Uterus (tissue), 2 donors: ENCODE measurements around the gene UST.

ENCODE experiments used
- CTCF ChIP-seq, 4 experiments: fragments of 200-600 bp in 2 of 4; fragments of 450-650 bp in 2 of 4; sonication (generic) in 2 of 4; IDR thresholded peaks; one replicate each; pipeline ENCODE4 v1.5.1; 2016 to 2019; ENCODE audit warnings: antibody characterized with exemption in 4 of 4, mild to moderate bottlenecking in 2 of 4, moderate library complexity in 1 of 4
- POLR2A ChIP-seq, 2 donors: fragments of 450-650 bp; IDR thresholded peaks; one replicate each; pipeline ENCODE4 v1.6.1; 2016; ENCODE audit warnings: antibody characterized with exemption in 2 of 2, mild to moderate bottlenecking in 1 of 2, moderate library complexity in 1 of 2

DNA sequence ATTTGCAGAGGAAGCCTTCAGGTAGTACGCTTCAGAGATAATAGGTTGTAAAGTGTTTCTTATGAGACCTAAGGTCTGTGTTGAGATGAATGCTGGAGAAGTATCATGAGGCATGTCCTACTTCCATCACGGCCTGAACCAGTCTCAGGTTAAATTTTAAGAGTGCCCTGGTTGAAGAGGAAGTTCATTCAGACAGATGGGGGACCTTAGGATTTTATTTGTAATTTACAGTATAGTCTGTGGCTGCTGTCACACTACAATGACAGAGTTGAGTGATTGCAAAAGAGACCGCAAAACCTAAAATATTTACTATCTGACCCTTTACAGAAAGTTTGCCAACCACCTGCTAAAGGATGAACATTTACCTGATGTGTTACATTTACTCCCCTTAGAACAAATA, 70.9 kb downstream of the UST start:
- TF ChIP-seq CTCF (IDR thresholded peaks at IDR 0.05) (no peak), POLR2A (IDR thresholded peaks at IDR 0.05) (no peak)
